Measurements from ENCODE around the gene TLR1. TPM values are rescaled to one million over a fixed set of nuclear protein-coding genes. Genes with fewer than 3 reads are reported as not detected.

The TLR1 gene, protein sequence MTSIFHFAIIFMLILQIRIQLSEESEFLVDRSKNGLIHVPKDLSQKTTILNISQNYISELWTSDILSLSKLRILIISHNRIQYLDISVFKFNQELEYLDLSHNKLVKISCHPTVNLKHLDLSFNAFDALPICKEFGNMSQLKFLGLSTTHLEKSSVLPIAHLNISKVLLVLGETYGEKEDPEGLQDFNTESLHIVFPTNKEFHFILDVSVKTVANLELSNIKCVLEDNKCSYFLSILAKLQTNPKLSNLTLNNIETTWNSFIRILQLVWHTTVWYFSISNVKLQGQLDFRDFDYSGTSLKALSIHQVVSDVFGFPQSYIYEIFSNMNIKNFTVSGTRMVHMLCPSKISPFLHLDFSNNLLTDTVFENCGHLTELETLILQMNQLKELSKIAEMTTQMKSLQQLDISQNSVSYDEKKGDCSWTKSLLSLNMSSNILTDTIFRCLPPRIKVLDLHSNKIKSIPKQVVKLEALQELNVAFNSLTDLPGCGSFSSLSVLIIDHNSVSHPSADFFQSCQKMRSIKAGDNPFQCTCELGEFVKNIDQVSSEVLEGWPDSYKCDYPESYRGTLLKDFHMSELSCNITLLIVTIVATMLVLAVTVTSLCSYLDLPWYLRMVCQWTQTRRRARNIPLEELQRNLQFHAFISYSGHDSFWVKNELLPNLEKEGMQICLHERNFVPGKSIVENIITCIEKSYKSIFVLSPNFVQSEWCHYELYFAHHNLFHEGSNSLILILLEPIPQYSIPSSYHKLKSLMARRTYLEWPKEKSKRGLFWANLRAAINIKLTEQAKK
- total RNA-seq = 10 to 100 TPM in 2 of 4 donors, 1 to 10 TPM in 2; 4.3 to 14.9 (median 9.1) TPM

DNA sequence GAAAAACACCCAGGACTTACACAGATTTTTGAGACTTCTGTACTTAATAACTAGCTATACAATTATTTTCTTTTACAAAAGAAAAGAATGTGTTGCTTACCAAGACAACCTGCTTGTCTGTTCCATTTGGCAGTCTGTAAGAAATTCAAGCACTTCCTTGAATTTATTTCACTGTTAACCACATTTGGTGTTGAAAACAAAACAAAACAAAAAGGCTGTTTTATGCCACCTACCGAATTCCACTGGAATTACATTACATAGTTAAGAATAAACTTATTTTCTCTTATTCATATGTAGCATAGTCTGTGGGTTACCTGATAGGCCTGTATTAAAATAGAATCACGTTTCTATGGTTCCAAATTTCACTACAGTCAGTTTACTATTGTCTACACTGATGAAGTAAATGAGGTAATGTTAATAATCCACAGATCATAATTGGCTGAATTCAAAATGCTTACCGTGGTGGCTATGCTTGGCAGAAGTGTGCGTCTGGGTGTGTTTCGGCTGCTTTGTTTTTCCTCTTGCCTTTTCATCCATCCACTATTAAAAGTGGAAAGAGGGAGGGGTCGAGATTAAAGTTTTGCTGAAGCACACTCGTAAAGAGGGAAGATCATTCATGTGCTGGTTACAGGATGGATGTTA is at the start of gene TLR1:
Gene TLR1 (minus strand): TSS at position 138 of the 642 bp plus-strand sequence. CDS start 5,960 bp downstream, outside the sequence.
- Histone ChIP-seq H3K4me1 (peaks cover 3 to 33% (median 22%) of the 10 kb centered on the region in 4 donors), H3K27ac (replicated peaks in 1 of 4) (peak within 1 kb of the TSS; percentile 60 to 68 (median 65)), H3K9me3 (no peaks in the 10 kb centered on the region), H3K27me3 (no peaks in the 10 kb centered on the region), H3K4me3 (peak within 1 kb of the TSS; percentile 34 to 50 (median 46)), H3K36me3 (peaks cover 0 to 18% (median 5%) of the 10 kb centered on the region in 4 donors)
- TF ChIP-seq, protein P1, sequence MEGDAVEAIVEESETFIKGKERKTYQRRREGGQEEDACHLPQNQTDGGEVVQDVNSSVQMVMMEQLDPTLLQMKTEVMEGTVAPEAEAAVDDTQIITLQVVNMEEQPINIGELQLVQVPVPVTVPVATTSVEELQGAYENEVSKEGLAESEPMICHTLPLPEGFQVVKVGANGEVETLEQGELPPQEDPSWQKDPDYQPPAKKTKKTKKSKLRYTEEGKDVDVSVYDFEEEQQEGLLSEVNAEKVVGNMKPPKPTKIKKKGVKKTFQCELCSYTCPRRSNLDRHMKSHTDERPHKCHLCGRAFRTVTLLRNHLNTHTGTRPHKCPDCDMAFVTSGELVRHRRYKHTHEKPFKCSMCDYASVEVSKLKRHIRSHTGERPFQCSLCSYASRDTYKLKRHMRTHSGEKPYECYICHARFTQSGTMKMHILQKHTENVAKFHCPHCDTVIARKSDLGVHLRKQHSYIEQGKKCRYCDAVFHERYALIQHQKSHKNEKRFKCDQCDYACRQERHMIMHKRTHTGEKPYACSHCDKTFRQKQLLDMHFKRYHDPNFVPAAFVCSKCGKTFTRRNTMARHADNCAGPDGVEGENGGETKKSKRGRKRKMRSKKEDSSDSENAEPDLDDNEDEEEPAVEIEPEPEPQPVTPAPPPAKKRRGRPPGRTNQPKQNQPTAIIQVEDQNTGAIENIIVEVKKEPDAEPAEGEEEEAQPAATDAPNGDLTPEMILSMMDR (IDR thresholded peaks at IDR 0.05) = peak; percentile 60 to 71 (median 62)
- TF ChIP-seq POLR2A (IDR thresholded peaks at IDR 0.05; ENCODE audit: low read depth) = no peak
- peak in 1 of 2 donors; percentile 33 for TF ChIP-seq POLR2AphosphoS5 (IDR thresholded peaks at IDR 0.05)
- DNase-seq (ENCODE audit: extremely low spot score) = no peak
- intact Hi-C loops (cut with DNase I) = no loop called here
- WGBS = 24% methylated on average over 7 of the region's 7 CpGs

DNA sequence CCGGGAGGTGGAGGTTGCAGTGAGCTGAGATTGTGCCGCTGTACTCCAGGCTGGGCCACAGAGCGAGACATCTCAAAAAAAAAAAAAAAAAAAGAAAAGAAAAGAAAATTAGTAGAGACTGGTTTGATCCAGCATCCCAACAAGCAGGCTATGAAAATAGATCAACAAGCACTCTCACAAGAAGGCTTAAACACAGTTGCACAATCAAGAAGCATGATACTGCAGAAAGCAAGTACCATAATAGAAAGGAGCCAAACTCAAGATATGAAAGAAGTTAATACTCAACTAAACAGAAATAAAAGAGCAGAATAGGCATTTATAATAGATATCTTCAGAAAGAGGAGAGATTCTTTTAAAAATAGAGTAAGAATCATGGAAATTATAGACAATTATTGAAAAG is 41.4 kb upstream of the TLR1 start:
- intact Hi-C loops (cut with DNase I) = no loop called here
- 89% methylated on average over 3 of the region's 3 CpGs for WGBS

DNA sequence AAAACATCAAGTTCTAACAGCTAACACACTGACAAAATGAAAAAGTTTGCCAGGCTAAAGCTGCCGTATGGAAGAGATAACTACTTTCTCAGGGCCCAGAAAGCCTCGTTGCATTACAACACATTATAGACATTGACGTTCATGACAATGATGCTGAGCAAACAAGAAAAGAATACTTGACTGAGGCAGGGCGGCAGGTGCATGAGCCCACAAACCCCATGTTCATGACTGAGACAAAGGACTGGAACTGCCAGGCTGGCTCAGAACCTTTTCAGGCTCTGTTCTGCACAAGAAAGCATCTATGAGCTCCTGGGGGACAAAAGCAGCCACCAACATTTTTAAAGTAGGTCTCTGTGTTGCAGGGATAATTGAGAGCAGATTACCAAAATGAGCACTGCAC is 38.4 kb upstream of the TLR1 start:
- no peak for TF ChIP-seq EP300 (IDR thresholded peaks at IDR 0.05)
- no peak for TF ChIP-seq POLR2AphosphoS5 (IDR thresholded peaks at IDR 0.05)
- TF ChIP-seq, protein P1 (IDR thresholded peaks at IDR 0.05) = no peak
- no peak for TF ChIP-seq POLR2A (IDR thresholded peaks at IDR 0.05; ENCODE audit: low read depth)
- intact Hi-C loops (cut with DNase I) = no loop called here
- no peaks in the 10 kb centered on the region for H3K36me3 ChIP-seq
- no peak overlapping the region for H3K4me3 ChIP-seq
- 93% methylated on average over 4 of the region's 4 CpGs for WGBS
- H3K4me1 ChIP-seq = no peaks in the 10 kb centered on the region
- H3K27me3 ChIP-seq = no peaks in the 10 kb centered on the region
- DNase-seq (ENCODE audit: extremely low spot score) = no peak
- no peak overlapping the region for H3K27ac ChIP-seq (replicated peaks in 1 of 4)
- no peaks in the 10 kb centered on the region for H3K9me3 ChIP-seq

More for the DNA sequence above, 41.4 kb upstream of the TLR1 start:
- H3K4me1 ChIP-seq = no peaks in the 10 kb centered on the region
- no peaks in the 10 kb centered on the region for H3K36me3 ChIP-seq
- no peak overlapping the region for H3K27ac ChIP-seq (replicated peaks in 1 of 4)
- no peaks in the 10 kb centered on the region for H3K27me3 ChIP-seq
- DNase-seq (ENCODE audit: extremely low spot score) = no peak
- no peaks in the 10 kb centered on the region for H3K9me3 ChIP-seq
- H3K4me3 ChIP-seq = no peak overlapping the region
- TF ChIP-seq POLR2A (IDR thresholded peaks at IDR 0.05; ENCODE audit: low read depth) = no peak
- TF ChIP-seq, protein P1 (IDR thresholded peaks at IDR 0.05) = no peak
- no peak for TF ChIP-seq EP300 (IDR thresholded peaks at IDR 0.05)
- no peak for TF ChIP-seq POLR2AphosphoS5 (IDR thresholded peaks at IDR 0.05)

DNA sequence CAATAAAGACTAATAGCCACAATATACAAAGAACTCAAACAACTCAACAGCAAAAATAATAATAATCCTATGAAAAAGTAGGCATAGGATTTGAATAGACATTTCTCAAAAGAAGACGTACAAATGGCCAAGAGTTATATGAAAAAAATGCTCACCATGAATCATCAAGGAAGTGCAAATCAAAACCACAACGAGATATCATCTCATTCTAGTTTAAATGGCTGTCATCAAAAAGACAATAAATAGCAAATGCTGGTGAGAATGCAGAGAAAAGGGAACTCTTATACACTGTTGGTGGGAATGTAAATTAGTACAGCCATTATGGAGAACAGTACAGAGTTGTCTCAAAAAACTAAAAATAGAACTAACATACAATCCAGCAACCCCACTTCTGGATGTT is 33.3 kb upstream of the TLR1 start:
- intact Hi-C loops (cut with DNase I) = no loop called here
- Histone ChIP-seq H3K4me1 (no peaks in the 10 kb centered on the region), H3K27ac (replicated peaks in 1 of 4) (no peak overlapping the region), H3K36me3 (no peaks in the 10 kb centered on the region), H3K27me3 (no peaks in the 10 kb centered on the region), H3K4me3 (no peak overlapping the region), H3K9me3 (peaks cover 0 to 31% (median 15%) of the 10 kb centered on the region in 4 donors)
- TF ChIP-seq, protein P1 (IDR thresholded peaks at IDR 0.05) = no peak
- no peak for TF ChIP-seq EP300 (IDR thresholded peaks at IDR 0.05)
- TF ChIP-seq POLR2A (IDR thresholded peaks at IDR 0.05; ENCODE audit: low read depth) = no peak
- no peak for TF ChIP-seq POLR2AphosphoS5 (IDR thresholded peaks at IDR 0.05)
- 52% methylated on average over 2 of the region's 2 CpGs for WGBS
- DNase-seq (ENCODE audit: extremely low spot score) = no peak
